Activated CD8-positive, alpha-beta T cell treated with anti-CD3 and anti-CD28 coated beads for 36 hours (primary cell): ENCODE measurements around the gene SLC24A3. TPM values are rescaled to one million over a fixed set of nuclear protein-coding genes. Genes with fewer than 3 reads are reported as not detected.

Experiments
- ATAC-seq: fragments of 200-7000 bp; cut with Tn5 transposase; one replicate; pipeline ENCODE4 v1.10.0; 2021; ENCODE audit warnings: mild to moderate bottlenecking, moderate library complexity
- CTCF ChIA-PET: fragments of 350-600 bp; sonication (Branson Sonifier 250); formaldehyde crosslinking; loops from one replicate; lab custom pipeline; 2021; ENCODE audit warnings: antibody characterized with exemption; lab: Charles Lee
- POLR2A ChIA-PET: fragments of 350-600 bp; sonication (Branson Sonifier 250); formaldehyde crosslinking; loops from one replicate; lab custom pipeline; 2021; ENCODE audit warnings: antibody characterized with exemption; lab: Charles Lee
- DNase-seq: peaks from one replicate; pipeline ENCODE4 v3.0.0-alpha.2; 2020
- H3K27ac Mint-ChIP-seq: one replicate; pipeline ENCODE4 v1.8.0; 2021; ENCODE audit warnings: mild to moderate bottlenecking, mixed read lengths
- H3K27me3 Mint-ChIP-seq: one replicate; pipeline ENCODE4 v1.8.0; 2021; ENCODE audit warnings: mixed read lengths
- H3K36me3 Mint-ChIP-seq: one replicate; pipeline ENCODE4 v1.8.0; 2021; ENCODE audit warnings: low read depth, mixed read lengths
- H3K4me1 Mint-ChIP-seq: one replicate; pipeline ENCODE4 v1.8.0; 2021; ENCODE audit warnings: low read depth, mixed read lengths
- H3K4me3 Mint-ChIP-seq: one replicate; pipeline ENCODE4 v1.8.0; 2021; ENCODE audit warnings: mild to moderate bottlenecking, moderate library complexity, mixed read lengths
- H3K9me3 Mint-ChIP-seq: one replicate; pipeline ENCODE4 v1.8.0; 2021; ENCODE audit warnings: mixed read lengths
- intact Hi-C: fragments of 100-400 bp; cut with micrococcal nuclease; formaldehyde crosslinking; loops from one replicate; pipeline ENCODE4 v1.10.0; 2022
- total RNA-seq, 2 experiments: library from RNA; stranded (reverse); gene quantifications; one replicate each; pipeline ENCODE4 v1.2.3, GENCODE V29; 2021
- TF ChIP-seq, protein P1 (sequence below): fragments of 200-600 bp; IDR thresholded peaks from one replicate; pipeline ENCODE4 v1.8.0; 2022; ENCODE audit warnings: antibody characterized with exemption, mild to moderate bottlenecking

SLC24A3 gene
- total RNA-seq, 2 experiments from 2014 or later, result not detected

- no peak for ATAC-seq
- POLR2A ChIA-PET, result no interaction called here
- Mint-ChIP-seq H3K36me3 (no peaks in the 10 kb centered on the region), H3K9me3 (no peaks in the 10 kb centered on the region), H3K4me3 (no peak overlapping the region), H3K27ac (no peak overlapping the region), H3K27me3 (peaks cover 41% of the 10 kb centered on the region), H3K4me1 (no peaks in the 10 kb centered on the region)
- intact Hi-C loops, result no loop called here
- TF ChIP-seq, protein P1, sequence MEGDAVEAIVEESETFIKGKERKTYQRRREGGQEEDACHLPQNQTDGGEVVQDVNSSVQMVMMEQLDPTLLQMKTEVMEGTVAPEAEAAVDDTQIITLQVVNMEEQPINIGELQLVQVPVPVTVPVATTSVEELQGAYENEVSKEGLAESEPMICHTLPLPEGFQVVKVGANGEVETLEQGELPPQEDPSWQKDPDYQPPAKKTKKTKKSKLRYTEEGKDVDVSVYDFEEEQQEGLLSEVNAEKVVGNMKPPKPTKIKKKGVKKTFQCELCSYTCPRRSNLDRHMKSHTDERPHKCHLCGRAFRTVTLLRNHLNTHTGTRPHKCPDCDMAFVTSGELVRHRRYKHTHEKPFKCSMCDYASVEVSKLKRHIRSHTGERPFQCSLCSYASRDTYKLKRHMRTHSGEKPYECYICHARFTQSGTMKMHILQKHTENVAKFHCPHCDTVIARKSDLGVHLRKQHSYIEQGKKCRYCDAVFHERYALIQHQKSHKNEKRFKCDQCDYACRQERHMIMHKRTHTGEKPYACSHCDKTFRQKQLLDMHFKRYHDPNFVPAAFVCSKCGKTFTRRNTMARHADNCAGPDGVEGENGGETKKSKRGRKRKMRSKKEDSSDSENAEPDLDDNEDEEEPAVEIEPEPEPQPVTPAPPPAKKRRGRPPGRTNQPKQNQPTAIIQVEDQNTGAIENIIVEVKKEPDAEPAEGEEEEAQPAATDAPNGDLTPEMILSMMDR, result no peak
- DNase-seq, result no peak
- CTCF ChIA-PET, result no interaction called here
Observed at GRCh38 chr20:19211252-19211651, 1.2 kb upstream of the SLC24A3 start.

DNA sequence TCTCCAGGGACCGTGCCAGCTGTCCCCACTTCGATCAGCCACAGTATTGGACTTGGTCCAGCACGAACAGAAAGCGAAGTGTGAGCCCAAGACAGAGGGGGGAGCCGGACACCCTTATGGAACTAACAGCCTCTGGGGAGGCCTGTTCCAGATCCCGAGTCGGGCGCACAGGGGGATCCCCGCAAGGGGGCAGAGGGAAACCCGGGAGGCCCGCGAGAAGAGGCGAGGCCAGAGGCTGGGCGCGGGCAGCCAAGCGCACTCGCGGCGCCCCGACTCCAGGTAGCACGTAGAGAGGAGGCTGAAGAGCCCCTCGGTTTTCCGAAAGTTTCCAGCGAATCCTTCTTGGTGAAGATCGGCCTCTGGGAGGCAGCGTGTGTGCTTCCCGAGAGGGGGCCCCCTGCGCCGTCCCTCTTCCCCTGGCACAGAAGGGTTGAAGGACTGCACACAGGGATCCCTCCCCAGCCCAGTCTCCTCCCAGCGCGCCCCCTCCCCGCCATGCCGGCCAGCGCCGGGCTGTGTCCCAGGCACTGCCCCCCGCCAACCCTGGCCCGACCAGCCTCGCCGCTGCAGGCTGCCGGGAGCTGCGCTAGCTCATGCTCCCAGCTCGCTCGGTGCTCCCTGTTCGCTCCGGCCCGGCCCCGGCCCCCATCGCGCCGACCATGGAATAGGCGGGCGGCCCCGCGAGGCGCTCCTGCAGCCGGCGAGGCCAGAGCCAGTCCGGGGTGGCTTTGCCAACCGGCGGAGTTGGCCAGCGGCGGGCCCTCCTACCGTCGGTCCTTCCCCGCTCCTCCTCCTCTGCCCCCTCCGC, 577 bp upstream of the SLC24A3 start:
- ChIA-PET CTCF (no interaction called here), POLR2A (no interaction called here)
- H3K4me3 Mint-ChIP-seq, result no peak overlapping the region
- no peak overlapping the region for H3K27ac Mint-ChIP-seq
- intact Hi-C loops, result no loop called here
- ATAC-seq (no peak), DNase-seq (no peak)
- TF ChIP-seq, protein P1, result no peak
- H3K4me1 Mint-ChIP-seq, result no peaks in the 10 kb centered on the region
- no peaks in the 10 kb centered on the region for H3K9me3 Mint-ChIP-seq
- H3K36me3 Mint-ChIP-seq, result no peaks in the 10 kb centered on the region
- peaks cover 41% of the 10 kb centered on the region for H3K27me3 Mint-ChIP-seq

GRCh38 chr20:19212821-19213502, 520 bp downstream of the SLC24A3 start:
- peak; percentile 80 for ATAC-seq
- no peak overlapping the region for H3K27ac Mint-ChIP-seq
- CTCF ChIA-PET, result interaction anchor here (1.1 to 1.4 kb wide), 2 partner anchors 8 to 9 kb away, joined by 3 read pairs; no protein-coding TSS in a partner anchor
- H3K4me1 Mint-ChIP-seq, result no peaks in the 10 kb centered on the region
- peaks cover 41% of the 10 kb centered on the region for H3K27me3 Mint-ChIP-seq
- TF ChIP-seq, protein P1, result no peak
- no peaks in the 10 kb centered on the region for H3K9me3 Mint-ChIP-seq
- H3K36me3 Mint-ChIP-seq, result no peaks in the 10 kb centered on the region
- peak; percentile 45 for DNase-seq
- intact Hi-C loops, result no loop called here
- POLR2A ChIA-PET, result no interaction called here
- no peak overlapping the region for H3K4me3 Mint-ChIP-seq

DNA sequence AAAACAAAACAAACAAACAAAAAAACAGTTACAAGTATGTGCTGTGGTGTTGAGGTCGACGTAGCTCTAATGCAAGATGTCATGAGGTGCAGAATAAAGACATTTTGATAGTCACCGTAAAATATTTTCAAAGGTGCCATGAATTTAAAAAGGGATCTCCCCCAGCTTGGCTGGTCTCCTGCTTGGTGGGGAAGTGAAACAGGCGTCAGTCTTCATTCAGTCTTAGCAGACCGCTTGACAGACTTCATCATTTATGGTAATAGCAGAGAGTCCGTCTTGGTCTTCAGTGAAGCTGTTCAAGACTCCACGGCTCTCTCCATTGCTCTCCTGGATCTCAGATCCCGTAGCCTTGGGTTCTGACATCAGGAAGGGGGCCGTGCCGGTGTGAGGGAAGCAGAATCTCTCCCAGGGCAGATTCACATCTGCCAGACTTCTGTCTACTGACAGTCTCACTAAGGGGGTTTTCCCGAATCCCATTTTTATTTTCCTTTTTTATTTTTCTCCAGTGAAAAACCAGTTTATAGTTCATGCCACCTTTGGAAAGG, 1.6 kb downstream of the SLC24A3 start:
- intact Hi-C loops, result no loop called here
- Mint-ChIP-seq H3K36me3 (no peaks in the 10 kb centered on the region), H3K27ac (no peak overlapping the region), H3K27me3 (peaks cover 39% of the 10 kb centered on the region), H3K9me3 (no peaks in the 10 kb centered on the region), H3K4me1 (no peaks in the 10 kb centered on the region), H3K4me3 (no peak overlapping the region)
- DNase-seq, result no peak
- CTCF ChIA-PET, result interaction anchor here (1.1 to 1.4 kb wide), 2 partner anchors 9 to 10 kb away, joined by 3 read pairs; no protein-coding TSS in a partner anchor
- no peak for ATAC-seq
- POLR2A ChIA-PET, result no interaction called here
- TF ChIP-seq, protein P1, result no peak
